Hindlimb muscle (tissue), 1 donor: ENCODE measurements around the gene FOXO3. TPM values are rescaled to one million over a fixed set of nuclear protein-coding genes. Genes with fewer than 3 reads are reported as not detected.
"Not testable (repeated sequence)": the region's sequence is repeated elsewhere in the genome, so short reads cannot be mapped to it uniquely, and the experiment has no call there.

Experiments used
- DNase-seq: peaks from one replicate; pipeline ENCODE4 v3.0.0-alpha.2; 2013
- polyA plus RNA-seq: library from polyadenylated mRNA; unstranded; fragments of 120-200 nt; gene quantifications from one replicate; pipeline ENCODE4 v1.2.1, GENCODE V29; 2013; ENCODE audit not compliant: insufficient read length

The FOXO3 gene
- polyA plus RNA-seq, 1 donor = 35.1 TPM

DNA sequence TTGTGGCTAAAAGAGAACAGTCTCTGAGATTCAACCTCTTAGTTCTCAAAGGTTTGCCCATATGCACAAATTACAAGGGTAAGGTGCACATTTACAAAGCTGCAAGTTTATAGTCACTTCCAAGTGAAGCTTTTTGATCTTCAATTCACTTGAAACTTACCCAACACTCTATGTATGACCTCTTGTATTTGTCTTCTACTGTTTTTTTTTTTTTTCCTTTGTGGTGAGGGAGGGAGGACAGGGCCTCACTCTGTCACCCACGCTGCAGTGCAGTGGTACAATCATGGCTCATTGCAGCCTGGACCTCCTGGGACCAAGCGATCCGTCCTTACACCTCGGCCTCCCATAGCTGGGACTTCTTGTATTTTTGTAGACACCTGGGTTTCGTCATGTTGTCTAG, 4.5 kb upstream of the FOXO3 start:
- DNase-seq = no peak

DNA sequence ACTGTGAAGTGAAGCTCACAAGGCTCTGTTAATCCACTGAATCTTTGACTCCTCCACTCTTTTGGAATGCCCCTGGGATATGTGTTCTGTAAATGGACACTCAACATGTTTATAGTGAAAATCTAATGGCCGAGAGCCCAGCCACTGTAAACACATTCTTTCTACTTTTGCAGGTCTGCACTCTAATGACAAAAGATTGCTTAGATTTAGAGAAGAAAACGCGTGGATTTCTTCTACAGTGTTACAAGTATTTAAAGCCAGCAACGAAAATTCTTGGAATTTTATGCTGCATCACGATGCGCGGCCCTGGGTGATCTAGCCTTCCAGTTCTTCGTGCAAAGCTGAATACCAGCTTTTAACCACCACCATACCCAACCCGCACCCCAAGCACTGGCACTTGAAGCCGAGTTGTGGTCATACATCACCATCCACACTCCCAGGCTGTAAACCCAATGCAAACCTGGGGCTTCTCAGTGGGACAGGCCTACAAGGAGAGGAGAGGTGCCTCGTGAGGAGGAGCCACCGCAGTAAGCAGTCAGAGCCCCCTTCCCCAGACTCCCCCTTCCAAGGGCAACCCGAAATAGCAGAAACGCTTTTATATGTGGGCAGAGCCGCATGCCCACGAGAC, 3.7 kb upstream of the FOXO3 start:
- DNase-seq = no peak

DNA sequence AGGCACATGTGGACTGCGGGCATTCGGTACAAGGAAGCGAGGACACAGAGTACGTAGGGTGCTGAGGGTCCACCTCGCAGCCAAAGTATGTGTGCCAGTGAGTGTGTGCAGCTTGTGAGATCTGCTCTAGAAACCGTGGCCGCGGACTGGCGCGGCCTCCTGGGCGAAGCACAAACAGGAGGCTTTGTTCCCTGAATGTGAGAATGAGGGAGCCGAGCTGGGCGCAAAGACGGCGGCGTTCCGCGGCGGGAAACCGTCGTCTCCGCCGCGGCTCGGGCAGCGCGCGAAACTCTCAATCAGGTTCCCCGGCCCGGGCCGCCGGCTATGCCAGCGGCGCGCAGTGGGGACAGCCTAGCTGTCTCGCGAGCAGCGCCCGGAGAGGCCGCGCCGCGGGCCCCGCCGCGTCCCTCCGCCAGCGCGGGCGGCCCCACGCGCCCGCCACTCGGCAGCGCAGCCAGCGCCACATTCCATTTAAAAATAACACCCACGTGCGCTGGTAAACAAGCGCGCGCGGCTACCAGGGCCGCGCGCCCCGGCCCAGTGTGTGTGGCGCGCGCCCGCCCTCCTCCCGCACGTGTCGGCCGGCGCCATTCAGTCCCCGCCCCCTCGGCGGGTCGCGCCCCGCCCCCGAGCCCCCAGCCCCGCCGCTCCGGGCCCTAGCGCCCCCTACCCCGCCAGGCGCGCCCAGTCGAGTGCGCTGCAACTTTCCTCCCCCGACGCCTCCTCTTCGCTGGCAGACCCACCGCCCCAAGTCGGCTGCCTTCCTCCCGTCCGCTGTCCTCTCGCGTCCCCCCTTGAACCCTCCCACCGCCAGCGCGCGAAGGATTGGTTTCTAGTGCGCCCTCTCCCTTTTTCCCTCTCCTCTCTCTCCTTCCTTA, 3.0 kb upstream of the FOXO3 start:
- DNase-seq = peak; percentile 87

- DNase-seq = peak; percentile 100
These were observed 2.2 kb upstream of the FOXO3 start for GRCh38 chr6:108558372-108559096.

- peak; percentile 94 for DNase-seq
These were observed 1.4 kb upstream of the FOXO3 start for GRCh38 chr6:108559097-108559883.

- peak; percentile 83 for DNase-seq
These were observed 744 bp upstream of the FOXO3 start for GRCh38 chr6:108559884-108560462.

DNA sequence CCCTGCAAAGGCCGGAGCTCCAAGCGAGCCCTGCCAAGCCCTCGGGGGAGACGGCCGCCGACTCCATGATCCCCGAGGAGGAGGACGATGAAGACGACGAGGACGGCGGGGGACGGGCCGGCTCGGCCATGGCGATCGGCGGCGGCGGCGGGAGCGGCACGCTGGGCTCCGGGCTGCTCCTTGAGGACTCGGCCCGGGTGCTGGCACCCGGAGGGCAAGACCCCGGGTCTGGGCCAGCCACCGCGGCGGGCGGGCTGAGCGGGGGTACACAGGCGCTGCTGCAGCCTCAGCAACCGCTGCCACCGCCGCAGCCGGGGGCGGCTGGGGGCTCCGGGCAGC, 561 bp downstream of the FOXO3 start:
- not testable (repeated sequence) for DNase-seq

DNA sequence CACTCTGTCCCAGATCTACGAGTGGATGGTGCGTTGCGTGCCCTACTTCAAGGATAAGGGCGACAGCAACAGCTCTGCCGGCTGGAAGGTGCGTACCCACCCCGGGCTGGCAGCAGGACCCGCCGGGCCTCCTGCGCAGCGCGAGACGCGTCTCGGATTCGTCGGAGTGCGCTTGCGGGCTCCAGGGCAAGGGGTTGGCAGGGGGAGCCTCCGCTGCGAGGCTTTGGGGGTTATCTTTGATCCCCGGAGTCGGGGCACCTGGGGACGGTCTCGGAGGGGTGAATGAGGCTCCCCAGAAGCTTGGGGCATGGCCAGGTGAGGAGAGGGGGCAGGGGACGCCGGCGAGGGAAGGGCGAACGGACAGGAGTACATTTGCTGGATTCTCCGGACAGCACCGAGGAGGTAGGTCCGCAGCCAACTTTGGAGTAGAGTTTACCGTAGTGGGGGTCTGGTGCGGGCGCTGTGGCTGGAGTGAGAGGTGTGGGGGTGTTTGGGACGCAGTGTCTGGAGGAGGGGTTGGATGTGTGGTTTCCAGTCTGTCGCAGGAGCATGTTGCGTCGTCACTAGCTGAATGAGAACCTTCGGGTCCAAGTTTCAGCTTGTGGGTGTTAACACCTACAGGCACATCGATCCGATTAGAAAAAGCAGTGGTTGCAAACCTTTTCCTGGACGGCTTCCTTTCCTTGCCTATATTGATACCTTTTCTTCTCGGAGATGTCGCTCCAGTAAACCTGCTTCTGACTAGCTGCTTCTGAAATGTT, 1.2 kb downstream of the FOXO3 start:
- DNase-seq = no peak

GRCh38 chr6:108562503-108562993, 1.8 kb downstream of the FOXO3 start:
- DNase-seq = peak; percentile 50

DNA sequence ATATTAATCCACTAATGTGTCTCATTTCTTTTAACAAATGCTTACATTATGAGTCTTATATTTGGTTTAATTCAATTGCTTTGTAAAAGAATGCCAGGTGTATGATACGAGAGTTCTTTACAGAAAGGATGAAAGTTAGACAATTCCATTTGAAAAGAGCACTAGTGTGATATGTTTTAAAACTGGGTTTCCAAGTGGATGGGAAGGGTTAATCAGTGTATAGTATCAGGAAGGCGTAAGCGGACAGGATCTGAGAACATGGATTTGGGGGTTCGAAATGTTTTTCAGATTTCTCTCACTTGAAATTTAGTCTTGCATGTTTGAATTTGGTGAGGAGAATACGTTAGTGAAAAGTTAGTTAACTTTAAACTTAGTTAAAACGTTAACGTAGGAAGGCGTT, 2.6 kb downstream of the FOXO3 start:
- no peak for DNase-seq

- DNase-seq = no peak
These were observed 3.5 kb downstream of the FOXO3 start for GRCh38 chr6:108564178-108564577.

- no peak for DNase-seq
These were observed 4.5 kb downstream of the FOXO3 start for GRCh38 chr6:108565091-108565766.

- peak; percentile 54 for DNase-seq
These were observed 5.2 kb downstream of the FOXO3 start for GRCh38 chr6:108565893-108566292.

DNA sequence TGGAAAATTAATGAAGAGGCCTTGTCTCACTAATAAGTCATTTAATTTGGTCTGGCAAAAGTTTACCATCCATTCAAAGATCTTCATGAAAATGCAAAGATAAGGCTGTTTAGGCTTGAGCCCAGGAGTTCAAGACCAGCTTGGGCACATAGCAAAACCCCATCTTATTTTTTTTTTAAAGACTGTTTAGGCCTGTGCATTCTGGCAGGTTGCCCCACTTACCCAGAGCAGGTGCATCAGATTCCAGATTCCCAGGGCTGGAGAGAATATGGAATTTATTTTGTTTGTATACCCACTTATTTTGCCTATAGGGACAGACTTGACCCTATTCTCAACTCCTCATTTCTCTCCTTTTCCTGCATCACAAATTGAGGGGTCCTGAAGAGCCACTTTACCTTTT, 5.7 kb downstream of the FOXO3 start:
- no peak for DNase-seq

- DNase-seq = no peak
These were observed 7.4 kb downstream of the FOXO3 start for GRCh38 chr6:108568101-108568500.

- no peak for DNase-seq
These were observed 8.0 kb downstream of the FOXO3 start for GRCh38 chr6:108568551-108569305.

DNA sequence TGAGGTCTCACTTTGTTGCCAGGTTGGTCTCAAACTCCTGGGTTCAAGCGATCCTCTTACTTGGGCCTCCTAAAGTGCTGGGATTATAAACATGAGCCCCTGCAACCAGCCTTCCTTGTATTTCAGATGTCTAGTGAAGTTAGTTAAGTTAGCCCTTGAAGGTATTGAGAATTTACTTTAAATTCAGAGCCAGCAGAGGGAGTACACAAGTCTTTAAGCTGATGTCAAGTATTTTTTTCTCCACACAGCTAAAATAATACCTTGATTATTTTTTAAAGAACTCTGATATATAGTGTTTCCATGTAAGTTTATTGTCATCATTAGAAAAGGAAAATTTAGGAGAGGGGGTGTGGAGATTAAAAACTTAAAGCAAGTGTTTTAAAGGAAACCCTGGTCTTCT, 9.8 kb downstream of the FOXO3 start:
- DNase-seq = no peak

DNA sequence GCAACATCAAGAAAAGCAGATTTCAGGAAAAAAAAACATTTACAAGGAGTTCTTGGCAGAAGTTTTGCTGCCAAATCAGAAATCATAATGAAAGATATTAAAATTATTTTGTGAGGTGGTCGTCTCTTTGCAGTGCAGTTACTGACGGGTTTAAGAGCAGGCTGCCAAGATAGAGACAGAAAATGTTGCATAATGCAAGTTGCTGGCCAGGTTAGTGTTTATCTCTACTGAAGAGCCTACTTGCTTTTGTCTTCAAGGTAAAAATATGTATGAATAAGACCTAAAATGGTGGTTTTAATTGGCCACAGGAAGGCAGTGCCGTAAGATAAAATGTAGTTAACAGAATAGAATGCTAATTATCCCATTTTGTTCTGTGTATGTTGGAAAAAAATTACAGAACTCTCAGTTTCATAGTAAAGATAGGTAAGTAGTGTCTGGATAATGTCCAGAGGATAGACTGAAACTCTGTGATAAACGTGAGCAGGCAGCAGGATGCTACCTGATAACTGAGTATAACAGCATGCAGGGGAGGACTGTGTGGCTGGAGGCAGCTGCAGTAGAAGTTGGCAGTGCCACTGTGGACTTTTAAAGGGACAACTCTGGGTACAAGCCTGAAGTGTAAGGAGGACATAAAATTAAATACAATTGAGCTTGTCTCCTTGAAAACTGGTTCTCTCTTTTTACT, 13.9 kb downstream of the FOXO3 start:
- DNase-seq = no peak

DNA sequence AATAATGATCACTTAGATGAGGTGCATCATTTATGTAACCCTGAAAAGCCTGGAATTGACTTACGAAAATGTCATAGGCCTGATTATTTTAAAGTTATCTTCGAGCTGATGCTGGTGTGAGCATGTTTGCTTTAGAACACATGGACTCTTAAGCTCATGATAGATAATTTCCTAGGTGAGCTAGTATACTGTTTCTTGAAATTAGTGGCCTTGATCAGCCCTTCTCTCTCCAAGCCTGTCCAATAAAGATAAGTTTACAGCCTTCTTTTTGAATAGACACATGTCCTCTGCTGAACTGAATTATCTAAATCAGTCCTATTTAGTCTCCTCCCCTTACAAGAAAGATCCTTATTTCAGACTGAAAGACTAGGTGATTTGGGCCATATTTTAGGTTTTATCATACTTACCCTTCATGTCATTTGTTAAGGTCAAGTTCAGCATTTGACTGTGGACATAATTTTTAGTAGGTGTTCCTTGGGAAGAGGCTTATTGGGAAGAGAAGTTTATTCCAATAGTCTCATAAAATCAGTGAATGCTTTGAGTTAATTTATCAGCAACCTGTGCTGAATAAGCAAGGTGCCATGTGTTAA, 15.3 kb downstream of the FOXO3 start:
- no peak for DNase-seq
